Skeletal muscle satellite cell (primary cell): Measurements from ENCODE around the gene FOXP1.

Source experiments
- H3K27me3 ChIP-seq: 2 replicates; pipeline ENCODE4 v1.7.0; 2013; ENCODE audit warnings: low read length; ENCODE audit not compliant: control insufficient read depth, insufficient read depth
- H3K36me3 ChIP-seq: 2 replicates; pipeline ENCODE4 v1.7.0; 2013; ENCODE audit warnings: mild to moderate bottlenecking, control low read depth, low read length; ENCODE audit not compliant: insufficient read depth
- H3K4me1 ChIP-seq: 2 replicates; pipeline ENCODE4 v1.7.0; 2013; ENCODE audit warnings: low read length; ENCODE audit not compliant: control insufficient read depth, insufficient read depth
- H3K4me2 ChIP-seq: 2 replicates; pipeline ENCODE4 v1.7.0; 2013; ENCODE audit warnings: mild to moderate bottlenecking, low read length
- H3K4me3 ChIP-seq: 2 replicates; pipeline ENCODE4 v1.7.0; 2013; ENCODE audit warnings: low read length
- H3K9ac ChIP-seq: 2 replicates; pipeline ENCODE4 v1.7.0; 2013; ENCODE audit warnings: mild to moderate bottlenecking, low read depth, low read length, moderate library complexity
- H3K9me3 ChIP-seq: replicated peaks from 2 replicates; pipeline ENCODE4 v1.7.0; 2013; ENCODE audit warnings: mild to moderate bottlenecking, control low read depth, low read length

FOXP1 gene

GRCh38 chr3:71254281-71255057 lies 329.1 kb downstream of the FOXP1 start:
- Histone ChIP-seq H3K27me3 (no peaks in the 10 kb centered on the region), H3K36me3 (no peaks in the 10 kb centered on the region), H3K4me2 (no peak overlapping the region), H3K9me3 (no peaks in the 10 kb centered on the region), H3K9ac (no peak overlapping the region), H3K4me1 (peaks cover 47% of the 10 kb centered on the region), H3K4me3 (no peak overlapping the region)

DNA sequence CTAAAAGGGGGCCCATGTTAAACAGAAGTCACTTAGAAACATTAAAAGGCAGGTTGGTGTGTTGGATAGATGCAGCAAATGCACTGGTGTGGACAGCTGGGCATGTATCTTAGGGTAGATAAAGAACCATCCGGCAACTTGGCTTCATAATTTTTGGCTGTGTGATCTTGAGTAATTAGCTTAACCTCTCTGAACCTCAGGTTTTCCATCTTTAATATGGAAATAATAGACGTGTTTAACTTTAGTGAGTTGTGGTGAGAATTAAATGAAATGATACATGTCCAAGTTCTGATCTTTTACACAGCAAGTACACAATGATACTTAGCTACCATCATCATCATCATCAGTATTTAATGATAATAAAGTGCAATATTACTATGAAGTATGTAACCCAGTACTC lies 330.4 kb downstream of the FOXP1 start:
- Histone ChIP-seq H3K4me2 (no peak overlapping the region), H3K27me3 (no peaks in the 10 kb centered on the region), H3K36me3 (no peaks in the 10 kb centered on the region), H3K9ac (no peak overlapping the region), H3K4me1 (peaks cover 51% of the 10 kb centered on the region), H3K4me3 (no peak overlapping the region), H3K9me3 (no peaks in the 10 kb centered on the region)

DNA sequence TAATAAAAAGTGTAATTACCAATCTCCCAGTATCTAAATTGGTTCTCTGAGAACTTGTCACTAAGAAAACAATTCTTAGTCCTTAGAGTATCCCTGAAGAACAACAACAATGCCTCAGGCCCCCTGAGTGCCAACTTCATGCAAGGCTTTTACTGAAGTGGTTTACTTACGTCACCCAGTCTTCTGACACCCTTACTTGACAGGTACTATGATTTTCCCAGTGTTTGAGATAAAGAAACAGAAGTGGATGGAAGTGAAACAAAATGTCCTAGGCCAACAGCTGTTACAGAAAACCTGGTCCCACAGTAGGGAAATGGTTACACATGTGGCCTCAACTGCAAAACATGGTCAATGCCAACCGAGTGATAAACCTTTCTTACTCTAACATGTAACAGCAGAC lies 331.1 kb downstream of the FOXP1 start:
- H3K4me3 ChIP-seq: no peak overlapping the region
- no peaks in the 10 kb centered on the region for H3K27me3 ChIP-seq
- no peaks in the 10 kb centered on the region for H3K9me3 ChIP-seq
- H3K4me2 ChIP-seq: no peak overlapping the region
- peak overlapping the region; percentile 52 for H3K9ac ChIP-seq
- H3K4me1 ChIP-seq: peaks cover 47% of the 10 kb centered on the region
- no peaks in the 10 kb centered on the region for H3K36me3 ChIP-seq

DNA sequence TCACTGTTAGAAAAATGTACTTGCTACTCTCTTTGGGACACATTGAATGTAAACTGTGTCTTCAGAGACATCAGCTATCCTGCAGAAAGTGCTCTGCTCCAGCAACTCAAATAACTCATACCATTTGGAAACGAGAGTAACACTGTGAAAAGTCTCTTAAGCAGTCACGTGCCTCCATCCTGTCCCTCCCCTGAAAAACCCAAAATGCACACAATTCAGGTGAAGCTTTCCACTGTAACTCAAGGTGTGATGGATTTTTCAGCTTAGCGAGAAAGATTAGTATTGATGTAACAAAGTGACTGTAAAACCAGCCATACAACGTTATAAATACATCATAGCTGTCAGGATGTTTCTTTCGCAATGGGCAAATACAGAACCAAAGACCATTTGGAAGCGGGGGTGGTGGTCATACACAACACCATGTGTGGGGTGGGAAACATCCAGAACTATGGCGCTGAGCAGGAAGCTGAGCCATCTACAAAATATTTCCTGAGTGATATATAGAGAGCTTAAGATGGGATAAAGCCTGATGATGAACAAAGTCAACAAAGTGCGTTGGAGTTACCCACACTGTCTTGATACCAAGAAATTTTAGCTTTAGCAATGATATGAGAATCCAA lies 332.3 kb downstream of the FOXP1 start:
- Histone ChIP-seq H3K9me3 (no peaks in the 10 kb centered on the region), H3K4me3 (no peak overlapping the region)

GRCh38 chr3:71250026-71250425 lies 333.5 kb downstream of the FOXP1 start:
- no peak overlapping the region for H3K9ac ChIP-seq
- H3K9me3 ChIP-seq: no peaks in the 10 kb centered on the region
- H3K4me3 ChIP-seq: no peak overlapping the region
- no peak overlapping the region for H3K4me2 ChIP-seq
- H3K36me3 ChIP-seq: no peaks in the 10 kb centered on the region
- H3K27me3 ChIP-seq: no peaks in the 10 kb centered on the region
- H3K4me1 ChIP-seq: peaks cover 61% of the 10 kb centered on the region

More for the DNA sequence above, 332.3 kb downstream of the FOXP1 start:
- peak overlapping the region; percentile 52 for H3K9ac ChIP-seq
- no peaks in the 10 kb centered on the region for H3K36me3 ChIP-seq
- H3K4me1 ChIP-seq: peaks cover 50% of the 10 kb centered on the region
- H3K4me2 ChIP-seq: peak overlapping the region; percentile 50
- no peaks in the 10 kb centered on the region for H3K27me3 ChIP-seq

DNA sequence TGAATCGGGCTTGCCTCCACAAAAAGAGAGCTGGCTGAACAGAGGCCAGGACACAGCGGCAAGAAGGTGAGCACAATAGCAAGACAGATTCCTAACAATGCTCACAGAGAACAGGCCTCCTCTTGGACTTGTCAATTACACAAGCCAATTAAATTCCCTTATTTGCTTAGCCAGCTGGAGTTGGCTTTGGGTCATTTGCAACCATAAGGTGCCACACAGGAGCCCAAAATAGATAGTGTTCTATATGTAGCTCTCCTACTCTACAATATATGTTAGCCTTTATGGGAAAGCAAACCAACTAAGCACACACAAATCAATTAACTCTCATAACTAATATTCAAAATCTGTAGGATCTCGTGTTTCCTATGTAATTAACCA lies 335.6 kb downstream of the FOXP1 start:
- no peak overlapping the region for H3K4me3 ChIP-seq
- H3K4me2 ChIP-seq: no peak overlapping the region
- H3K4me1 ChIP-seq: peaks cover 58% of the 10 kb centered on the region
- no peaks in the 10 kb centered on the region for H3K9me3 ChIP-seq
- no peak overlapping the region for H3K9ac ChIP-seq
- no peaks in the 10 kb centered on the region for H3K36me3 ChIP-seq
- no peaks in the 10 kb centered on the region for H3K27me3 ChIP-seq

GRCh38 chr3:71247221-71247957 lies 336.1 kb downstream of the FOXP1 start:
- Histone ChIP-seq H3K9ac (no peak overlapping the region), H3K4me1 (peaks cover 52% of the 10 kb centered on the region), H3K4me2 (no peak overlapping the region), H3K9me3 (no peaks in the 10 kb centered on the region), H3K27me3 (no peaks in the 10 kb centered on the region), H3K36me3 (no peaks in the 10 kb centered on the region), H3K4me3 (no peak overlapping the region)

DNA sequence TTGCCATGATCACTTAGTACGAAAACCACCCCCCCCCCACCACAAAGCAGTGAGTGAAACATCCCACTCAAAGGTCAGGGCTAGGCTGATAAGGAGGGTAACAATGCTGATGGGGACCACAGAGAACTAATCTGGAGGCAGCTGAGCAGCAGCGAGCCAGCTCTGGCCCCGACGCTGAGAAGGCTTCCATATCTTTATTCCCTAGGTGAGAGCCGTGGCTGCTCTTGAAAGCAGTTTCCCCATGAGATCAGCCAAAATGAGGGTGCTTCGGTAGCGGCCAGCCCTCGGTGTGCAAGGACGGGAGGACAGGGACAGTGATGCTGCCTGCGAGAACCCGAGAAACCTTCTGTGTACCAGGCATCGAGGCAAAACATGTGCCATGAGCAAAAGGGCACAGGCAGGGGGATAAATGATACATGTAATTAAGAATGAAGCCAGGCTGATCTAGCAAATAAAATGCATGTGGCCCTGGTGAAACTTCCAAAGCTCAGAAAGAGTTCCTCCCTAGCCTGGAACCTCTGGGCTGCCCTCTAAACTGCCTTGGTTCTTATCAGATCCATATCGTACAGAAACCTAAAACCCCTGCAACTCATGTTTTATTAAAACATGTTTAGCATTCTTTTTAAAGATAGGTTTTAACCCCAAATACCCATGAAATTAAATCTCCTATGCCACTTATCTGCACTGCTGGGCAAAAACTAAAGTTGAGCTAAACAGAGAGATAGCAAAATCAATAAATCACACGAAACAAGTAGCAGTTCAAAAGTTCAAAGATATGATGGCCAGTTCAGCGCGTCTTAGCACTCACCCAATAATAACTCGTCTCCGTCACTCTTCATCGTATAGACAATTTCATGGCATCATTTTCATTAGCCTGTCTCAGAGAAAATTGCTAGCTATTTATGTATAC lies 337.3 kb downstream of the FOXP1 start:
- Histone ChIP-seq H3K27me3 (no peaks in the 10 kb centered on the region), H3K4me2 (peak overlapping the region; percentile 7), H3K4me3 (no peak overlapping the region), H3K9ac (peak overlapping the region; percentile 25), H3K36me3 (no peaks in the 10 kb centered on the region), H3K9me3 (no peaks in the 10 kb centered on the region), H3K4me1 (peaks cover 43% of the 10 kb centered on the region)

DNA sequence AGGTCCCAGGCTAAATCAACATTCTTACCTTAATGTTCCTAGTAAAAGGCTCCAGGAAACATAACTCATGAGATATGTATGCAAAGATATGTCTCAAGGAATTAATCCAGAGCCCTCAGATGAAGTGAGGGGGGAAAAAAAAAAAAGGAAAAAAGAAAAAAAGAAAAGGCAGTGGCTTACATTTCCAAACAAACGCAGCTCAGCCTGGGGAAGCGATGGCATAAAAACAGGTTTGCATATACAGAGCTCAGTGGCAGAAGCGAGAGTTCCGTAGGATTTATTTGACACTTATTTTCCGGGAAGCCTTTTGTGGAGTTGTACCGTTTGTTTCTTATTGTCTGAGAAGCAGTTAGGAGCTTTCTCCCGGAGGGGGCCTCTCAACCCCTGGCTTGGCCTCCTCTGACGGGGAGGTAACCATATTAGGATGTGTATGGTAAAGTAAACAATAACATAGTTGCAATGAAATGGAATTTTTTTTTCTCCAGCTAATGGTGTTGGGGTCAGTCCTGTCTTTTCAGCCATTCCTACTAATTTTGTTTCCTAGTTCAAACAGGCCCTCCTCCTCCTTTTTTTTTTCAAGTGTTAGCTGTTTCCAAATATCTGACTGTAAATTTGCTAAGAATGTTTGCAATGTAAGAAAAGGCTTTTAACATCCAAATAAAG lies 338.6 kb downstream of the FOXP1 start:
- H3K36me3 ChIP-seq: no peaks in the 10 kb centered on the region

DNA sequence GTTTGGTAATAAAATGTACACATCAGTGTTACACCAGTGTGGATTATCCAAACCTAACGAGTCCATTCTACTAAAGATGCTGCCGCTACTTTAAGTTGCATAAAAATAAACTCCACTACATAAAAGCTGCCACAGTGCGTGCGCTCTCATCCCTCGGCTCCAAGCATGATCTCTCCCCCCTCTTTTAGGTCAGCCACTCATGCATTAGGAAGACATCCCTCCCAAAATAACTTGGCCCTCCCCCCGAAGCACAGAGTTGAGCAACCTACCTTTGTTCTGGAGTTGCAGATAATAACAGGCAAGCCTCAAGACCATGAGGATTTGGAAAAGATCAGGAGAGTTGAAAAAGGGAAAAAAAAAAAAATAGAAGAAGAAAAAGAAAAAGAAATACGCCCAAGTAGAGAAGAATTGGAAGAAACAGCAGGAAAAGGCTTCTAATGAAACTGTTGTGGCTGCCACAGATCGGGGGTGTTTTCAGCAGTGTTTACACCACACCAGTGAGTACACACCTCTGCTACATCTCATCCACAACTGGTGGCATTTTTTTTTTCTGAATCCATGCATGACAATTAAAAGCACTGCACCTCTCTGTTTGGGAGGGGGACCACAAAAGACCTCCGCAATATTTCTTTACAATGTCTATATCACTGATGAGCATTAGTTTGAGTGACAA lies 339.2 kb downstream of the FOXP1 start:
- Histone ChIP-seq H3K9ac (no peak overlapping the region), H3K36me3 (no peaks in the 10 kb centered on the region), H3K4me1 (peaks cover 29% of the 10 kb centered on the region), H3K4me2 (no peak overlapping the region), H3K27me3 (no peaks in the 10 kb centered on the region), H3K4me3 (no peak overlapping the region), H3K9me3 (no peaks in the 10 kb centered on the region)

More for the DNA sequence above, 338.6 kb downstream of the FOXP1 start:
- no peaks in the 10 kb centered on the region for H3K9me3 ChIP-seq
- peaks cover 36% of the 10 kb centered on the region for H3K4me1 ChIP-seq
- H3K4me2 ChIP-seq: no peak overlapping the region
- no peaks in the 10 kb centered on the region for H3K27me3 ChIP-seq
- no peak overlapping the region for H3K9ac ChIP-seq
- H3K4me3 ChIP-seq: no peak overlapping the region
